HG03095 (cell line): ENCODE measurements around the gene MRTFA.

ENCODE experiments used
- ATAC-seq: cut with Tn5 transposase; IDR thresholded peaks from one replicate; pipeline ENCODE4 v1.9.1; 2021; ENCODE audit warnings: moderate library complexity; ENCODE audit not compliant: unreplicated experiment

The MRTFA gene

GRCh38 chr22:40415531-40416266 is 220.8 kb downstream of the MRTFA start:
- ATAC-seq, result no peak

GRCh38 chr22:40414838-40415505 is 221.5 kb downstream of the MRTFA start:
- no peak for ATAC-seq

GRCh38 chr22:40414311-40414710 is 222.2 kb downstream of the MRTFA start:
- ATAC-seq, result no peak

GRCh38 chr22:40413873-40414272 is 222.6 kb downstream of the MRTFA start:
- no peak for ATAC-seq

- no peak for ATAC-seq
Observed at GRCh38 chr22:40412441-40412840, 224.1 kb downstream of the MRTFA start.

- ATAC-seq, result no peak
Observed at GRCh38 chr22:40411506-40411861, 225.0 kb downstream of the MRTFA start.

GRCh38 chr22:40410731-40411505 is 225.6 kb downstream of the MRTFA start:
- ATAC-seq, result no peak

- no peak for ATAC-seq
Observed at GRCh38 chr22:40410272-40410671, 226.2 kb downstream of the MRTFA start.

GRCh38 chr22:40409613-40410113 is 226.9 kb downstream of the MRTFA start:
- ATAC-seq, result no peak

- no peak for ATAC-seq
Observed at GRCh38 chr22:40408718-40409612, 227.6 kb downstream of the MRTFA start.

- ATAC-seq, result no peak
Observed at GRCh38 chr22:40407831-40408717, 228.4 kb downstream of the MRTFA start.

- ATAC-seq, result no peak
Observed at GRCh38 chr22:40407021-40407761, 229.3 kb downstream of the MRTFA start.

GRCh38 chr22:40406063-40406890 is 230.2 kb downstream of the MRTFA start:
- ATAC-seq, result no peak

- no peak for ATAC-seq
Observed at GRCh38 chr22:40405178-40406062, 231.1 kb downstream of the MRTFA start.

- ATAC-seq, result no peak
Observed at GRCh38 chr22:40404251-40405177, 232.0 kb downstream of the MRTFA start.

GRCh38 chr22:40403651-40404050 is 232.9 kb downstream of the MRTFA start:
- no peak for ATAC-seq
